Esophagus mucosa (tissue), 1 donor: Measurements from ENCODE around the gene ZBTB39. TPM values are rescaled to one million over a fixed set of nuclear protein-coding genes. Genes with fewer than 3 reads are reported as not detected.
"Not testable (repeated sequence)": the region's sequence is repeated elsewhere in the genome, so short reads cannot be mapped to it uniquely, and the experiment has no call there.

Source experiments
- ATAC-seq: fragments of 200-7000 bp; cut with Tn5 transposase; one replicate; pipeline ENCODE4 v1.9.1; 2020
- total RNA-seq: library from RNA; stranded (reverse); gene quantifications from one replicate; pipeline ENCODE4 v1.2.4, GENCODE V29; 2023
- donor health status: DM: yes; HTN: yes; CAD: no.

The ZBTB39 gene
- total RNA-seq, 1 donor from 2014 or later: 2.6 TPM

GRCh38 chr12:57031138-57031725 is 24.9 kb upstream of the ZBTB39 start:
- peak; percentile 78 for ATAC-seq

- ATAC-seq: no peak
These were observed 23.1 kb upstream of the ZBTB39 start for GRCh38 chr12:57029457-57029856.

GRCh38 chr12:57027805-57028153 is 21.4 kb upstream of the ZBTB39 start:
- no peak for ATAC-seq

GRCh38 chr12:57027011-57027804 is 20.9 kb upstream of the ZBTB39 start:
- ATAC-seq: no peak

GRCh38 chr12:57025196-57025595 is 18.9 kb upstream of the ZBTB39 start:
- ATAC-seq: no peak

- ATAC-seq: not testable (repeated sequence)
These were observed 16.0 kb upstream of the ZBTB39 start for GRCh38 chr12:57022324-57022723.

- no peak for ATAC-seq
These were observed 13.8 kb upstream of the ZBTB39 start for GRCh38 chr12:57019983-57020719.

GRCh38 chr12:57018906-57019305 is 12.6 kb upstream of the ZBTB39 start:
- ATAC-seq: no peak

- not testable (repeated sequence) for ATAC-seq
These were observed 12.0 kb upstream of the ZBTB39 start for GRCh38 chr12:57018353-57018752.

- ATAC-seq: no peak
These were observed 10.0 kb upstream of the ZBTB39 start, which contains the start of gene TAC3 for GRCh38 chr12:57016348-57016747. Gene TAC3, minus strand, starts transcription at chr12:57016529. Its CDS starts 732 bp downstream, at chr12:57015797.

- ATAC-seq: no peak
These were observed 6.5 kb upstream of the ZBTB39 start for GRCh38 chr12:57012600-57013465.

GRCh38 chr12:57011438-57012424 is 5.4 kb upstream of the ZBTB39 start:
- no peak for ATAC-seq

GRCh38 chr12:57010627-57011247 is 4.4 kb upstream of the ZBTB39 start:
- ATAC-seq: no peak

- no peak for ATAC-seq
These were observed 3.7 kb upstream of the ZBTB39 start for GRCh38 chr12:57009949-57010626.

- ATAC-seq: peak; percentile 36
These were observed 1.8 kb upstream of the ZBTB39 start for GRCh38 chr12:57008178-57008577.

- no peak for ATAC-seq
These were observed 596 bp upstream of the ZBTB39 start for GRCh38 chr12:57006809-57007475.

GRCh38 chr12:57004651-57005050 is 1.7 kb downstream of the ZBTB39 start:
- ATAC-seq: no peak

- ATAC-seq: no peak
These were observed 3.0 kb downstream of the ZBTB39 start for GRCh38 chr12:57003395-57003794.

GRCh38 chr12:57001448-57001906 is 4.9 kb downstream of the ZBTB39 start:
- peak; percentile 85 for ATAC-seq
